GM21825 (cell line): Measurements from ENCODE around the gene ZFAND4.
"Not testable (repeated sequence)": the region's sequence is repeated elsewhere in the genome, so short reads cannot be mapped to it uniquely, and the experiment has no call there.

Source experiments
- ATAC-seq: cut with Tn5 transposase; IDR thresholded peaks from one replicate; pipeline ENCODE4 v1.9.1; 2021; ENCODE audit warnings: mild to moderate bottlenecking, moderate library complexity; ENCODE audit not compliant: unreplicated experiment

Gene ZFAND4

GRCh38 chr10:45592432-45592831, 80.1 kb downstream of the ZFAND4 start:
- ATAC-seq = no peak

- ATAC-seq = no peak
Measured at GRCh38 chr10:45591280-45591679, 81.3 kb downstream of the ZFAND4 start.

GRCh38 chr10:45589868-45590267, 82.7 kb downstream of the ZFAND4 start:
- no peak for ATAC-seq

GRCh38 chr10:45589009-45589408, 83.6 kb downstream of the ZFAND4 start:
- no peak for ATAC-seq

GRCh38 chr10:45586028-45586824, 86.3 kb downstream of the ZFAND4 start:
- no peak for ATAC-seq

- no peak for ATAC-seq
Measured at GRCh38 chr10:45585131-45585530, 87.4 kb downstream of the ZFAND4 start.

- no peak for ATAC-seq
Measured at GRCh38 chr10:45582386-45582781, 90.2 kb downstream of the ZFAND4 start.

- ATAC-seq = no peak
Measured at GRCh38 chr10:45581582-45582385, 90.8 kb downstream of the ZFAND4 start.

GRCh38 chr10:45581216-45581549, 91.4 kb downstream of the ZFAND4 start:
- peak; percentile 38 for ATAC-seq

GRCh38 chr10:45580371-45581215, 92.0 kb downstream of the ZFAND4 start:
- peak; percentile 67 for ATAC-seq

- ATAC-seq = no peak
Measured at GRCh38 chr10:45578384-45578971, 94.1 kb downstream of the ZFAND4 start.

GRCh38 chr10:45575966-45576597, 96.5 kb downstream of the ZFAND4 start:
- no peak for ATAC-seq

- not testable (repeated sequence) for ATAC-seq
Measured at GRCh38 chr10:45575032-45575761, 97.4 kb downstream of the ZFAND4 start.

- ATAC-seq = no peak
Measured at GRCh38 chr10:45569471-45569870, 103.1 kb downstream of the ZFAND4 start.

- ATAC-seq = no peak
Measured at GRCh38 chr10:45566415-45566814, 106.2 kb downstream of the ZFAND4 start.
